DOHH2 (cell line): ENCODE data around the gene NAA60.

Source experiments
- EZH2phosphoT487 ChIP-seq: fragments of 200-600 bp; sonication (generic); IDR thresholded peaks from 2 replicates; pipeline ENCODE4 v1.6.1; 2017; ENCODE audit warnings: borderline replicate concordance, mild to moderate bottlenecking, antibody characterized with exemption, low read length, moderate library complexity, mixed read lengths
- TF ChIP-seq, protein P1 (sequence below): fragments of 200-600 bp; sonication (generic); IDR thresholded peaks from one replicate; pipeline ENCODE4 v1.5.1; 2014; ENCODE audit warnings: antibody characterized with exemption, mild to moderate bottlenecking, low read depth, low read length; ENCODE audit not compliant: poor library complexity, severe bottlenecking

- TF ChIP-seq, protein P1, sequence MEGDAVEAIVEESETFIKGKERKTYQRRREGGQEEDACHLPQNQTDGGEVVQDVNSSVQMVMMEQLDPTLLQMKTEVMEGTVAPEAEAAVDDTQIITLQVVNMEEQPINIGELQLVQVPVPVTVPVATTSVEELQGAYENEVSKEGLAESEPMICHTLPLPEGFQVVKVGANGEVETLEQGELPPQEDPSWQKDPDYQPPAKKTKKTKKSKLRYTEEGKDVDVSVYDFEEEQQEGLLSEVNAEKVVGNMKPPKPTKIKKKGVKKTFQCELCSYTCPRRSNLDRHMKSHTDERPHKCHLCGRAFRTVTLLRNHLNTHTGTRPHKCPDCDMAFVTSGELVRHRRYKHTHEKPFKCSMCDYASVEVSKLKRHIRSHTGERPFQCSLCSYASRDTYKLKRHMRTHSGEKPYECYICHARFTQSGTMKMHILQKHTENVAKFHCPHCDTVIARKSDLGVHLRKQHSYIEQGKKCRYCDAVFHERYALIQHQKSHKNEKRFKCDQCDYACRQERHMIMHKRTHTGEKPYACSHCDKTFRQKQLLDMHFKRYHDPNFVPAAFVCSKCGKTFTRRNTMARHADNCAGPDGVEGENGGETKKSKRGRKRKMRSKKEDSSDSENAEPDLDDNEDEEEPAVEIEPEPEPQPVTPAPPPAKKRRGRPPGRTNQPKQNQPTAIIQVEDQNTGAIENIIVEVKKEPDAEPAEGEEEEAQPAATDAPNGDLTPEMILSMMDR: no peak
- no peak for TF ChIP-seq EZH2phosphoT487
Measured at GRCh38 chr16:3443108-3444031, at the start of gene NAA60, which contains the start of gene ZNF597.
